Thoracic aorta (tissue), 2 donors: Measurements from ENCODE around the gene CYP2E1. TPM values are rescaled to one million over a fixed set of nuclear protein-coding genes. Genes with fewer than 3 reads are reported as not detected.

Experiments
- ATAC-seq: fragments of 150-250 bp; one replicate; pipeline ENCODE4 v1.8.0; 2017; ENCODE audit warnings: low read depth; ENCODE audit not compliant: insufficient number of reproducible peaks, low FRiP score
- DNase-seq: peaks from one replicate; pipeline ENCODE4 v3.0.0-alpha.2; 2020; ENCODE audit warnings: low spot score
- H3K27ac ChIP-seq, 2 donors: fragments of 200-600 bp; sonication (generic); 1 replicate in 1 of 2; 2 replicates in 1 of 2; pipeline ENCODE4 v1.5.1; 2016; ENCODE audit warnings: mild to moderate bottlenecking in 2 of 2, moderate library complexity in 2 of 2
- H3K27me3 ChIP-seq: fragments of 200-600 bp; sonication (generic); replicated peaks from 2 replicates; pipeline ENCODE4 v1.6.0; 2016; ENCODE audit warnings: mild to moderate bottlenecking; ENCODE audit not compliant: insufficient read depth
- H3K36me3 ChIP-seq: fragments of 200-600 bp; sonication (generic); one replicate; pipeline ENCODE4 v1.5.1; 2016
- H3K4me1 ChIP-seq, 2 donors: fragments of 200-600 bp; sonication (generic); 1 replicate in 1 of 2; 2 replicates in 1 of 2; pipeline versions ENCODE4 v1.5.1 to v1.6.0; 2016; ENCODE audit warnings: low read depth in 2 of 2, mild to moderate bottlenecking in 1 of 2; ENCODE audit not compliant: control insufficient read depth in 1 of 2
- H3K4me3 ChIP-seq: fragments of 200-600 bp; sonication (generic); 2 replicates; pipeline ENCODE4 v1.5.1; 2016; ENCODE audit warnings: mild to moderate bottlenecking
- H3K9me3 ChIP-seq: fragments of 200-600 bp; sonication (generic); 2 replicates; pipeline ENCODE4 v1.5.1; 2016
- CTCF ChIP-seq: fragments of 200-600 bp; sonication (generic); IDR thresholded peaks from one replicate; pipeline ENCODE4 v1.5.1; 2019; ENCODE audit warnings: antibody characterized with exemption
- total RNA-seq, 2 donors: library from RNA; depleted of rRNA; stranded (reverse); fragments of >200 nt; gene quantifications; one replicate each; pipeline versions ENCODE4 v1.1.0 to v1.2.3, GENCODE V29; 2016

CYP2E1 gene
- 1 to 10 TPM; 2.9 to 5.3 TPM for total RNA-seq

DNA sequence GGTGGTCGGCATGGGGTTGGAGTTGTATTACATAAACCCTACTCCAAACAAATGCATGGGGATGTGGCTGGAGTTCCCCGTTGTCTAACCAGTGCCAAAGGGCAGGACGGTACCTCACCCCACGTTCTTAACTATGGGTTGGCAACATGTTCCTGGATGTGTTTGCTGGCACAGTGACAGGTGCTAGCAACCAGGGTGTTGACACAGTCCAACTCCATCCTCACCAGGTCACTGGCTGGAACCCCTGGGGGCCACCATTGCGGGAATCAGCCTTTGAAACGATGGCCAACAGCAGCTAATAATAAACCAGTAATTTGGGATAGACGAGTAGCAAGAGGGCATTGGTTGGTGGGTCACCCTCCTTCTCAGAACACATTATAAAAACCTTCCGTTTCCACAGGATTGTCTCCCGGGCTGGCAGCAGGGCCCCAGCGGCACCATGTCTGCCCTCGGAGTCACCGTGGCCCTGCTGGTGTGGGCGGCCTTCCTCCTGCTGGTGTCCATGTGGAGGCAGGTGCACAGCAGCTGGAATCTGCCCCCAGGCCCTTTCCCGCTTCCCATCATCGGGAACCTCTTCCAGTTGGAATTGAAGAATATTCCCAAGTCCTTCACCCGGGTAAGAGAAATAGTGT lies at the start of gene CYP2E1:
CYP2E1 (plus strand) TSS at position 407 of the 632 bp plus-strand sequence; CDS start at position 440, 33 bp downstream.
- Histone ChIP-seq H3K9me3 (peaks cover 12% of the 10 kb centered on the region), H3K4me3 (peak within 1 kb of the TSS; percentile 62), H3K27me3 (no peaks in the 10 kb centered on the region), H3K4me1 (peaks cover 12 to 20% of the 10 kb centered on the region in 2 donors), H3K27ac (no peak within 1 kb of the TSS), H3K36me3 (no peaks in the 10 kb centered on the region)
- TF ChIP-seq CTCF = no peak
- ATAC-seq = no peak
- DNase-seq = no peak

DNA sequence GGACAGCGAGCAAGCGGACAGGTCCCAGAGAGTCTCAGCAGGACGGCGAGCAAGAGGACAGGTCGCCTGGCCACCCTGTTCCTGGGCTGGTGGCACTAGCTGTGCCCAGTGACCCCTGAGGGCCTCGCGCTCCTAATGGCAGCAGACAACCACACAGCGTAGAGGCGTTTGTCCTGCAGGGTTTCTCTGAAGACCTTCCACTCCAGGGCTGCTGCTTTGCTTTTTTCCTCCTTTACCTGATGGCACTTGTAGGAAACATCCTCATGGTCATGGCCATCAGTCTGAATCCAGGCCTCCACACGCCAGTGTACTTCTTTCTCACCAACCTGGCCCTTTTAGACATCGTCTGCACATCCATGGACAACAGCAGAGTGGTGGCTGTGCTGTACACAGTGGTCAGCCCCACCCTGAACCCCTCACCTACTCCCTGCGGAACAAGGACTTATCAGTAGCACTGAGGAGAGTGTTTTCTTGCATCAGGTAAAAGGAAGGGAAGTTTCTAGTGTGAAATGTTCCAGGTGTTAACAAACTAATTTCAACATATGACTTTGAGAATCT lies 46.0 kb upstream of the CYP2E1 start:
- Histone ChIP-seq H3K27ac (no peak overlapping the region), H3K4me3 (no peak overlapping the region), H3K4me1 (no peaks in the 10 kb centered on the region), H3K27me3 (no peaks in the 10 kb centered on the region), H3K36me3 (no peaks in the 10 kb centered on the region), H3K9me3 (peaks cover 8% of the 10 kb centered on the region)
- no peak for TF ChIP-seq CTCF
- ATAC-seq = no peak
- no peak for DNase-seq

GRCh38 chr10:133481657-133482056 lies 45.5 kb upstream of the CYP2E1 start:
- H3K4me3 ChIP-seq = no peak overlapping the region
- H3K27ac ChIP-seq = no peak overlapping the region
- no peaks in the 10 kb centered on the region for H3K27me3 ChIP-seq
- H3K9me3 ChIP-seq = peaks cover 12% of the 10 kb centered on the region
- no peaks in the 10 kb centered on the region for H3K4me1 ChIP-seq
- ATAC-seq = no peak
- no peaks in the 10 kb centered on the region for H3K36me3 ChIP-seq
- TF ChIP-seq CTCF = no peak
- DNase-seq = no peak

GRCh38 chr10:133484818-133485217 lies 42.3 kb upstream of the CYP2E1 start:
- peaks cover 26% of the 10 kb centered on the region for H3K9me3 ChIP-seq
- TF ChIP-seq CTCF = no peak

GRCh38 chr10:133487085-133487484 lies 40.1 kb upstream of the CYP2E1 start:
- Histone ChIP-seq H3K4me1 (no peaks in the 10 kb centered on the region), H3K9me3 (peaks cover 26% of the 10 kb centered on the region), H3K27ac (no peak overlapping the region), H3K27me3 (no peaks in the 10 kb centered on the region), H3K4me3 (no peak overlapping the region), H3K36me3 (no peaks in the 10 kb centered on the region)
- DNase-seq (no peak), ATAC-seq (no peak)
- no peak for TF ChIP-seq CTCF

More at GRCh38 chr10:133484818-133485217, 42.3 kb upstream of the CYP2E1 start:
- Histone ChIP-seq H3K4me1 (no peaks in the 10 kb centered on the region), H3K27ac (no peak overlapping the region), H3K4me3 (no peak overlapping the region), H3K27me3 (no peaks in the 10 kb centered on the region), H3K36me3 (no peaks in the 10 kb centered on the region)
- DNase-seq = no peak
- no peak for ATAC-seq
